Erythroblast (primary cell): Measurements from ENCODE around the gene ST7.
A peak's percentile ranks its signal among the peaks of the same experiment; 100 is the strongest.

Experiments
- DNase-seq, 2 experiments: peaks; one replicate each; lab custom pipeline; 2025; lab: John Stamatoyannopoulos, UW
- GATA1 ChIP-seq: IDR thresholded peaks from 2 replicates; pipeline ENCODE4 v1.6.1; 2011; ENCODE audit warnings: low read depth, mild to moderate bottlenecking, control low read depth, low read length, moderate library complexity
- POLR2A ChIP-seq: IDR thresholded peaks from 2 replicates; pipeline ENCODE4 v1.6.1; 2011; ENCODE audit warnings: mild to moderate bottlenecking, low read length

The ST7 gene

DNA sequence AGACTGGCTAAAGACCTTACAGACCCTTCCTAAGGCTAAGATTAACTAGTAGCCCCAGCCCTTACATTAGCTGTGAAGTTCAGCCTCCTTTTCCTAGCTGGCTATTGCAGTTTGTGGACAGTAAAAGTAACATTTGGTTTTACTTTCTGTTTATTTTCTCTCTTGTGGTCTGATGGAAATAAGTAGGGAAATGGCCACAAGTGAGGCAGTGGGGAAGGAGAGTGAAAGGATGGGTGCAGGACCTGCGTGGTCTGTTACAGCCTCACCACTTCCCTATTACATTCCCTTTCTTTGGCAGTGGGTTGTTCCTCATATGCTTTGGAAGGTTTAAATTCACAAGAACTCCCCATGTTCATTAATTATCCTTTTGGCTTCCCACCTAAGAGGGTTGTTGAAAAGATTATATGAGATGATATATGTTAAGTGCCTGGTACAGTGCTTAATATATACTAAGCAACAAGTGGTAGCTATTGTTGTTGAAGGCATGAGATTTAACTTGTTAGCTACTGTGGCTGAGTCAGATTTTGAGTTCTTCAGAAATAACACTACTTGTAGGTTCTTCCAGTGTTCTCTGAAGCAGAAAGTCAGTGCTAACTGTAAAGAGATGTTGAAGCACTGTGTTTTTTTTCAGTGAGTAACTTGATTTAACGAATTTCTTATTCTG is 181.7 kb downstream of the ST7 start:
- DNase-seq: no peak
- TF ChIP-seq POLR2A (no peak), GATA1 (no peak)

DNA sequence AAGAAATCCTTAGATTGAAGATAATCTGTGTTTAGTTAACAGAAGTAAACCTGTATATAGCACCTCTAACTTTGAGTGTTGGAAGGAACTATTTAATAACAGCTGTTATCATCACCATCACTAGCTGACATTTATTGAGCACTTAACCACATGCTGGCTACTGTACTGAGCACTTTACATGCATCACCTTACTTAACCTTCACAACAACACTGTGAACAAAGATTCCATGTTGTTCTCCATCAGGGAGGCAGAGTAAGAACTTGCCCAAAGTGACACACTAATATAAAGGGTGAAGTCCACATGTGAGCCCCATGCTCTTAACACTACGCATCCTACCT is 182.2 kb downstream of the ST7 start:
- no peak for TF ChIP-seq GATA1
- no peak for TF ChIP-seq POLR2A
- DNase-seq: no peak

DNA sequence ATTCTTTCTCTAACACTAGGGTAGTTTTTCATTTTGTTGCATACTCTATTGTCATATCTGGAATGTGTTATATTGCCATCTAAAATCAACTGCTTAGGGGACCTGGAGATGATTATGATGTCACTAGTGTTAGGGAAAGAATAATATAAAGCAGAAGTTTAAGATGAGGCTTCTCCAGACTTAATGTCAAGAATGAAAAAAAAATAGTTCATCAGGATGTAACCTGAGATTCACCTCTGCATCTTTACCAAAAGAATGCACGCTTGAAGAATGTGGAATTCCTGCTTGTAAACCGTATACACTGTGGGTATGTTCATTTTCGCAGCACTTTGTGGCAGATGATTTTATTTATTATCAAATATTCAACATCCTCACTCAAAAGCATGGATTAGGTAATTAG is 184.6 kb downstream of the ST7 start:
- TF ChIP-seq POLR2A (no peak), GATA1 (no peak)
- DNase-seq: no peak

DNA sequence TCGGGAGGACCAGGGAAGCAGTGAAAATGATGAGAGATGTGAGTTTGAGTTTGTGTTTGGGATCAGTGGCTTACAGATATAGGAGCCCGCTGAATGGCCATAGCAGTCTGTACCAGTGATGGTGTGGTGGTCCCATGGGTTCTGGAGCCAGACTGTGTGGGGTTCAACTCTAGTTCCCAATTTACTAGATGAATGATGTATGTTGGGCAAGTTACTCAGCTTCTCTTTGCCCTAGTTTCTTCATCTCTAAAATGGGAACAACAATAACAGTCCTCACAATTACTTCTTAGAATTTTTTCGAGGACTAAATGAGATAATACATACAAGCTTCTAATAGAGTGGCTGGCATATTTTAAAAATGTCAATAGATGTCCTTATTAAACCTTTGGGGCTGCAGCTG is 185.2 kb downstream of the ST7 start:
- no peak for DNase-seq
- TF ChIP-seq POLR2A (no peak), GATA1 (no peak)

DNA sequence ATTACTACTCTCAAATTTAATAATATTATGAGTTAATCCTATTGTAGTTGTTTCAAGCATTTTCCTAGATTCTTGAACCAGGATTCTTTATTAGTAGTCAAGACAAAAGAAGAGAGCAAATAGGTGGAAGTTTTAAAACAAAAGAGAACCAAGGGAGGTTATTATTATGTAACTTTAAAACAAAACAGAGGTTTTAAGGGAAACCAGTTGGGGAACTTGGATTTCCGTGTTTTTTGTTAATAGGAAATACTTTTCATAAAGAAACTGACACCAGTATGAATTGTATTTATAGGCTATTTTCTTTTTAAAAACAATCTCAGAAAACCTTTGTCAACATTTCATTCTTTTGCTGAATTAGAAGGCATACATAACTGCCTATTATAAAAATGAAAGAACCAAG is 185.7 kb downstream of the ST7 start:
- DNase-seq: no peak
- TF ChIP-seq GATA1 (no peak), POLR2A (no peak)

DNA sequence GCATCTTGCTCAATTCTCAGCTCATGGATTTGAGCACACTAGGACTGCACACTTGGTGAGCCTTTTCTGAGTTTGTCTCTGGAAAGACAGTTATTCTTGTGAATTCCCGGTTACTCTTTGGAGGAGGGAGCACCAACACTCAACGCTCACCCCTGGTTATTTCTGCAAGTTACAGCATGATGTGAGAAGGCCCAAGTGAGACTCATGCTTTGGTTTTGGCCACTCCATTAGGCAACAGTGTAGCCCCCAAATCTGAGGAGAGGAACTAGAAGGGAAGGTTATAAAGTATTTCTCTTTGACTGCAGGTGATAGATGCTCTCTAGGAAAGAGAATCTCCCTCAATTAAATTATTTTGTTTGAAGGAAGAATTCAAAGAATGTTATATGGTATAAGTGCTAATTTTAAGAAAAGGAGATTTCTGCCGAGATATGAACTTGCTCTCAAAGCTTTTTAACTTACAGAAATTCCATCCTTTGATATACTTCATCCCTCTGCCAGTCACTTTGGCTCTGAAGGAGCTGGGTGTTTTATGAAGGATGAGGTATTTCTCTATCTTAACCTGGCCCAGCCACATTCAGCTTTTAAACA is 186.2 kb downstream of the ST7 start:
- DNase-seq: no peak

DNA sequence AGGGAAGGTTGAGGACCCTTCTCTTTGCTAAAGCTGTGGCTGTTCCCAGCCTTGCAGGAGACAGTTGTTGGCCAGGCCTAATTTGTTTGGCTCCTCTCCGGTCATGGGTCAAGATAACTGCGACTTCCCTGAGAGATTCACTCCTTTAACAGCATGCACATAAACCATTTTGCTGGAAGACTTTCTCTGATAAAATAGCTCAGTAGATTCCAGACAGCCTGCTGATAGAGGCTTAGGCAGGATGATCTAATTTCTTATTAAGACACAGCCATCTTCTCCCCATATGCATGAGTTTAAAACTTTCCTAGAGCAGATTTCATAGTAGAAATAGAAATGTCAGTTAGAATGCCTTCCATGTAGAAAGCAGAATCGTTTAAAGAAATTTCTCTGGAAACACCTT is 187.6 kb downstream of the ST7 start:
- TF ChIP-seq POLR2A: no peak
- TF ChIP-seq GATA1: no peak

More for the DNA sequence above, 186.2 kb downstream of the ST7 start:
- TF ChIP-seq POLR2A: no peak
- TF ChIP-seq GATA1: no peak

DNA sequence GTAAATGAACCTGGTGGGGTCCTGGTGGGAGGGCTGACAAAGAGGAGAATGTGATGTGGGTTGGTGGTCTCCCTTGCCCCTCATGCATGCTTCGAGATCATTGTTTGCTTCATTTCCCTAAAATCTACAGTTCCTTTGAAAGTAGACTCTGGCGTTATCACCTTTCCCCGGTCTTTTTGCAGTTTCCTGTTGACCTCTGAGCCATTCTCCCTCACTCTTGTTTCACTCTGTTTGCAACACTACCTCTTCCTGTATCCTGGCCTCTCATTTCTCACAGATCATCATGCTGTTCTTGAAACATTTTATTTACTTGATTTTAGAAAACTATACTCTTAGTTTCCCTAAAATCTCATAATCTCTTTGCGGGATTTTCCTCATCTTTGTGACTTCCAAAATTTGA is 189.8 kb downstream of the ST7 start:
- no peak for TF ChIP-seq GATA1
- TF ChIP-seq POLR2A: no peak
- no peak for DNase-seq

More for the DNA sequence above, 187.6 kb downstream of the ST7 start:
- no peak for DNase-seq

DNA sequence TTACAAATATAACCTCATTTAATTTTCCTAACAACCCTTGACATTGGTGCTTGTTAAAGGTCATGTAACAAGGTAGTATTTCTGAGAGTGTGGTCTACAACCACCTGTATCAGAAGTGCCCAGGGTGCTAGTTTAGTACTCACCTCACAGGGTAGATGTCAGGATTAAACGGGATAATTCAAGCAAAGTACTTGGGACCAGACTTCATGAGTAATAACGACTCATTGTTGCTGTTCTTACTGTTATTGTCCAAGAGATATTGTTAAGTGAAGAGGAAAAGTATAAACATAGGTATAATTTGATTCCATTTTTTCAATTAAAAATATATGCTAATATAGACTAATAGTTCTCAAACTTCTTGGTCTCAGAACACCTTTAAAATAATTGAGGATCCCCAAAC is 190.3 kb downstream of the ST7 start:
- DNase-seq: no peak
- TF ChIP-seq POLR2A (no peak), GATA1 (no peak)

DNA sequence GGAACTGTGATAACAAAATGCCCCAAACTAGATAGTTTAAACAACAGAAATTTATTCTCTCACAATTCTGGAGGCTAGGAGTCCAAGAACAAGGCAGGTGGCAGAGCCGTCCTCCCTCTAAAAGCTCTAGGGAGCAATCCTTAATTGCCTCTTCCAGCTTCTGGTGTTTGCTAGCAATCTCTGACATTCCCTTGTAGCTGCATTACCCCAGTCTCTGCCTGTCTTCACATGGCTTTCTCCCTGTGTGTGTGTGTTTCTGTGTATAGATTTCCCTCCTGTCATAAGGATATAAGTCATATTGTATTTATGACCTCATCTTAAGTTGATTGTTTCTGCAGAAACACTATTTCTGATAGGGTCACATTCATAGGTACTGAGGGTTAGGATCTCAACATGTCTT is 192.0 kb downstream of the ST7 start:
- TF ChIP-seq GATA1 (no peak), POLR2A (no peak)
- no peak for DNase-seq

DNA sequence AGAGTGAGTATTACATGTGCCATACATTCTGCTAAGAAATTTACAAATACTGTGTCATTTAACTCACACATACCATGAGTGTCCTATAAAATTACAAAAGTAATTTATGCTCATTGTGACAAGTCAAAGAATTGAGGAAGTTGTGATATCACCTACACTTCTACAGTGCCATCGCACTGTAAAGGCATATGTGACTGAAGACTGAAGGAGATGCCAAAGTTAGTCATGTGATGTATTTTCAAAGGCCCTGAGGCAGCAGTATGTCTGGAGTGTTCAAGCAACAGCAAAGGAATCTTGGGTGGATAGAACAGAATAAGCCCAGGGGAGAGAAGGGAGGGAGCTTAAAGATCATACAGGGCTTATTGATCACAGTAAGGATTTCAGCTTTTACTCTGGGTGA is 192.8 kb downstream of the ST7 start:
- DNase-seq: peak in 1 of 2 experiments; percentile 26
- TF ChIP-seq POLR2A: no peak
- no peak for TF ChIP-seq GATA1

DNA sequence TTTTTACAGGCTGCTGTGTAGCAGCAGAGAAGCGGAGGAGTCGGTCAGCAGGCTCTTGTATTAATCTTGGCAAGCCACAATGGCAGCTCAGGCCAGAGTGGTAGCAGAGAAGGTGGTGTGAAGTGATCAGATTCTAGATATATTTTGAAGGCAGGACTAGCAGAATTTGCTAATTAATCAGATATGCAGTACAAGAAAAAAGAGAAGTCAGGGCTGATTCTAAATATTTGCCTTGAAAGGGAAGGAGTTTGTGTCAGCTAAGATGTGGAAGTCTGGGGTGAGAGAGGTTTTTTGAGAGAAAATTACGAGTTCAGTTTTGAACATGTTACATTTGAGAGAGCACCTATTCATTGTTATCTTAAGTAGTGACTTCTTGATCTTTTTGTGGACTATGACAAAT is 193.2 kb downstream of the ST7 start:
- DNase-seq: peak; percentile 17 to 60
- TF ChIP-seq POLR2A: no peak
- no peak for TF ChIP-seq GATA1

DNA sequence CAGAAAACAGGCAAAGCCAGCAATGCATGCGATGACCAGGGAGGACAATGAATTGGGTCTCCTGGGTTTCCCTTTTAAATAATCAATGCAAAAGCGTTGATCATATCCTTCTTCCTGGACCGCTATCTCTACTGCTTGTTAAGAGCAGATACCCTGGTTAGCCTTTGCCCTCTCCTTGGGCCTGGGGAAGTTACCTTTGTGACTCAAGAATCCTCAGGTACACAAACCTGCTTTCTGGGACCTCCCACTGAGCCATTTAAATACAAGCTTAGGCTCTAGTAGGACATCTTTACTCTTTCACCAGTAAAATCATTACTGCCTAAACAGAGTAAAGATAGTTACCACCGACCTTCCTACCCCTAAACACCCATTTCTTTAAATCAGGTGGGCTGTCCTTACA is 195.7 kb downstream of the ST7 start:
- DNase-seq: no peak
- TF ChIP-seq POLR2A: no peak
- no peak for TF ChIP-seq GATA1

DNA sequence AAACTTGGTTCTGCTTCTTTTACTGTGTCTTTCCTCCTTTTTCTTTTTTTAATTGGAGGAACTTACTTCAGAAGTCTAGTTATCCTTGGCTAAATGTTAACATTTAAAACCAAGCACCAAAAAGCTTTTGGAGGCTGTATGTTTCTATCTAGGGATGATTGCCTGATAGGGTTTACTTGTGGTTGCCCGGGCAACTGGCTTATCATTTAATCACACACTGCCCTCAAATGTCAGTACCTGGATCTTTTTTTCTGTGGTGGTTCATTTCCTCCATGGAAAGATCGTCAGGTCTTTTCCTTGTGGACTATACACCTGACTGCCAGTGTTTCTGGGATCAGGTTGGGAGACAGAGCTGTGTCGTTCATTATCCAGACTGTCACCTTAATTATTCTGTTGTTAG is 196.4 kb downstream of the ST7 start:
- no peak for TF ChIP-seq GATA1
- TF ChIP-seq POLR2A: no peak
- DNase-seq: peak in 1 of 2 experiments; percentile 5

DNA sequence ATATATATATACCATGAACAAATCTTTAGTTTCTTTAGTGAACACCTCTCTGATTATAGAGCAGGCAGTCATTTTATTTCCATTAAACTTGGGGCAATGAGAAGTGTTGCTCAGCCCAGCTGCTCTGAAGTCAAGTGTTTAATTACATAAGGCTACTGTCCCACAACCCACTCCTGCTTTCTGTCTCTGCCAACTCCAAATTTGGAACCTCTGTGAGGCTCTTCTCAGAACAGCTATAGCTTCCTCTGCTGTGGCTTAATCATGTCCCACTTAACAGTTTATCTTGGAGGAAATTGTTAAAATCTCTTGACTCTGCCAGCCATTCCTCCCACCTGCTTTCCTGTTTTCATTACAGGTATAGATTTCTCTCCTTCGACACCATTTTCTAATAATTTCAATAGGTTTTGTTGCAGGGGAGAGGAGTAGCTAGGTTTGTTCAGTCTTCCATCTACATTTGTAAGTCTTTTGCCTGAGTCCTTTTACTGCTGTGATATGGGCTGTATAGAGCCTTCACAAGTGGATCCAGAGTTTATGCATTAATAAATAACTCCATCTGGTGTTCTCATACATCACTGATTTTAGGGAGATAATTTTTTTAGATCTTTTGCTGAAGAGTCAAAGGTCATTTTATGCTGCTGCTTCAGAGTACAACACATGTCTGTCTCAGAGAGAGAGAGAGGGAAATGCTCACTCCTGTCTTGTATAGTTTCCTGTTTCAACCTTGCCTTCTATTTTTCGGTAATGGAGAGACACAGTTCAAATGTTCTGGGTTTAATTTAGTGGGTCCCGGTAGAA is 199.1 kb downstream of the ST7 start:
- TF ChIP-seq GATA1 (no peak), POLR2A (no peak)
- no peak for DNase-seq
